ENCODE results near the gene ECD.

ECD gene

DNA sequence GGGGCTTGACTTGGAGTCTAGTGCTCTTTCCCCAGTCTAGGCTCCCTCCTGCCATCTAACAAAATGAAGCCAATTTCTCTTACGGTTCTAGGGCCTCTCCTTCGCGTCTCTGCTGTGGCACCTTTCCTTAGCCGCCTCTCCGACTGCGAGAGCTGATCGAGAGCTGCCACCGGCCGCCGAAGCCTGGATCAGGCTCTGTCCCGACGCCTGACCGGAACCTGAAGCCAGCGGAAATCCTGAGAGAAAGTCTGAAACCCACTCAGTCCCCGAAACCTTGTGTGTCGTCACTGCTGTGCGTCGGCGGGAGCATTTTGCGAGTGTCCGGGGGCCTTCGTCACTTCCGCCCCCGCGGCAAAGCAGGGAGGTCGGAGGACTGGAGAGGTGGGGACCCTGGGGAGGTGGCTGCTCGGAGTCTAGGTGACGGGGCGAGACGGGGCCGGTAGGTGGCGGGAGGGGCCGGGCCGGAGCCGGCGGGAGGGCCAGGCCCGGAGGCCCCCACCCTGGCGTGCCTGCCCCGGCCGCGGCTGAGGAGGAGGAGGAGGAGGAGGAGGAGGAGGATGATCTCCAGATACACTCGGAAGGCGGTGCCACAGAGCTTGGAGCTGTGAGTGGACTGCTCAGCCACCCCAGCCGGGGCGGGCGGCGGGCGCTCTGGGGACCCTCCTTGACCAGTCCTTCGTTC is at the start of gene ECD, which contains the start of gene FAM149B1:
ECD (minus strand) TSS at position 226 of the 682 bp plus-strand sequence. CDS start 4,071 bp downstream, outside the sequence.
FAM149B1 (plus strand) TSS at position 337 of the 682 bp plus-strand sequence; CDS start at position 558, 221 bp downstream.
- TF ChIP-seq RAD21 (IDR thresholded peaks at IDR 0.05; ENCODE audit: low read depth) = no peak
- peak; percentile 34; the same call in 1 of the 2 replicates for TF ChIP-seq NFIC (IDR thresholded peaks at IDR 0.05)
- TF ChIP-seq, protein P1, sequence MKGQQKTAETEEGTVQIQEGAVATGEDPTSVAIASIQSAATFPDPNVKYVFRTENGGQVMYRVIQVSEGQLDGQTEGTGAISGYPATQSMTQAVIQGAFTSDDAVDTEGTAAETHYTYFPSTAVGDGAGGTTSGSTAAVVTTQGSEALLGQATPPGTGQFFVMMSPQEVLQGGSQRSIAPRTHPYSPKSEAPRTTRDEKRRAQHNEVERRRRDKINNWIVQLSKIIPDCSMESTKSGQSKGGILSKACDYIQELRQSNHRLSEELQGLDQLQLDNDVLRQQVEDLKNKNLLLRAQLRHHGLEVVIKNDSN (IDR thresholded peaks at IDR 0.05) = no peak
- no peak for TF ChIP-seq FOXM1 (IDR thresholded peaks at IDR 0.05; ENCODE audit: borderline replicate concordance, low read depth)
- TF ChIP-seq EGR1 (IDR thresholded peaks at IDR 0.05) = peak; percentile 65; the same call in 1 of the 2 replicates
- TF ChIP-seq TCF12 (IDR thresholded peaks at IDR 0.05; ENCODE audit: low read depth) = peak; percentile 65; the same call in 1 of the 2 replicates
- TF ChIP-seq CREB1 (IDR thresholded peaks at IDR 0.05; ENCODE audit: low read depth) = peak; percentile 100
- TF ChIP-seq, protein P2, sequence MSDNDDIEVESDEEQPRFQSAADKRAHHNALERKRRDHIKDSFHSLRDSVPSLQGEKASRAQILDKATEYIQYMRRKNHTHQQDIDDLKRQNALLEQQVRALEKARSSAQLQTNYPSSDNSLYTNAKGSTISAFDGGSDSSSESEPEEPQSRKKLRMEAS (IDR thresholded peaks at IDR 0.05) = peak; percentile 29
- no peak for TF ChIP-seq TEAD4 (IDR thresholded peaks at IDR 0.05)
- TF ChIP-seq, protein P3, sequence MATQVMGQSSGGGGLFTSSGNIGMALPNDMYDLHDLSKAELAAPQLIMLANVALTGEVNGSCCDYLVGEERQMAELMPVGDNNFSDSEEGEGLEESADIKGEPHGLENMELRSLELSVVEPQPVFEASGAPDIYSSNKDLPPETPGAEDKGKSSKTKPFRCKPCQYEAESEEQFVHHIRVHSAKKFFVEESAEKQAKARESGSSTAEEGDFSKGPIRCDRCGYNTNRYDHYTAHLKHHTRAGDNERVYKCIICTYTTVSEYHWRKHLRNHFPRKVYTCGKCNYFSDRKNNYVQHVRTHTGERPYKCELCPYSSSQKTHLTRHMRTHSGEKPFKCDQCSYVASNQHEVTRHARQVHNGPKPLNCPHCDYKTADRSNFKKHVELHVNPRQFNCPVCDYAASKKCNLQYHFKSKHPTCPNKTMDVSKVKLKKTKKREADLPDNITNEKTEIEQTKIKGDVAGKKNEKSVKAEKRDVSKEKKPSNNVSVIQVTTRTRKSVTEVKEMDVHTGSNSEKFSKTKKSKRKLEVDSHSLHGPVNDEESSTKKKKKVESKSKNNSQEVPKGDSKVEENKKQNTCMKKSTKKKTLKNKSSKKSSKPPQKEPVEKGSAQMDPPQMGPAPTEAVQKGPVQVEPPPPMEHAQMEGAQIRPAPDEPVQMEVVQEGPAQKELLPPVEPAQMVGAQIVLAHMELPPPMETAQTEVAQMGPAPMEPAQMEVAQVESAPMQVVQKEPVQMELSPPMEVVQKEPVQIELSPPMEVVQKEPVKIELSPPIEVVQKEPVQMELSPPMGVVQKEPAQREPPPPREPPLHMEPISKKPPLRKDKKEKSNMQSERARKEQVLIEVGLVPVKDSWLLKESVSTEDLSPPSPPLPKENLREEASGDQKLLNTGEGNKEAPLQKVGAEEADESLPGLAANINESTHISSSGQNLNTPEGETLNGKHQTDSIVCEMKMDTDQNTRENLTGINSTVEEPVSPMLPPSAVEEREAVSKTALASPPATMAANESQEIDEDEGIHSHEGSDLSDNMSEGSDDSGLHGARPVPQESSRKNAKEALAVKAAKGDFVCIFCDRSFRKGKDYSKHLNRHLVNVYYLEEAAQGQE (IDR thresholded peaks at IDR 0.05; ENCODE audit: low read depth) = no peak
- peak; percentile 86 for TF ChIP-seq TAF1 (IDR thresholded peaks at IDR 0.05; ENCODE audit: low read depth)
- no peak for TF ChIP-seq EP300 (IDR thresholded peaks at IDR 0.05; ENCODE audit: borderline replicate concordance)
- TF ChIP-seq YY1 (IDR thresholded peaks at IDR 0.05; ENCODE audit: low read depth) = 0 out of 2 replicates have a peak, but pooled peaks have one; percentile 52
- TF ChIP-seq ZBTB7A (IDR thresholded peaks at IDR 0.05; ENCODE audit: low read depth) = peak; percentile 63; the same call in 1 of the 2 replicates
- TF ChIP-seq CEBPB (IDR thresholded peaks at IDR 0.05) = 0 out of 2 replicates have a peak, but pooled peaks have one; percentile 16

DNA sequence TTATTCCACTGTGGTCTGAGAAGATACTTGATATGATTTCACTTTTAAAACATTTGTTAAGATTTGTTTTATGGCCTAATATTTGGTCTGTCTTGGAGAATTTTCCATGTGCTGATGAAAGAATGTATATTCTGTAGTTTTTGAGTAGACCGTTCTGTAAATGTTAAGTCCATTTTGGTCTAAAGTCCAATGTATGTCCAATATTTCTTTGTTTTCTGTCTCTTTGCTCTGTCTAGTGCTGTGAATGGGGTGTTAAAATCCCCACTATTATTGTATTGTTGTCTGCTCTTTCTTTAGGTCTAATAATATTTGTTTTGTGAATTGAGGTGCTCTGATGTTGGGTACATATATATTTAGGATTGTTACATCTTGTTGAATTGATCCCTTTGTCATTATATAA is 47.9 kb upstream of the ECD start:
- TF ChIP-seq RAD21 (IDR thresholded peaks at IDR 0.05; ENCODE audit: low read depth) = no peak

DNA sequence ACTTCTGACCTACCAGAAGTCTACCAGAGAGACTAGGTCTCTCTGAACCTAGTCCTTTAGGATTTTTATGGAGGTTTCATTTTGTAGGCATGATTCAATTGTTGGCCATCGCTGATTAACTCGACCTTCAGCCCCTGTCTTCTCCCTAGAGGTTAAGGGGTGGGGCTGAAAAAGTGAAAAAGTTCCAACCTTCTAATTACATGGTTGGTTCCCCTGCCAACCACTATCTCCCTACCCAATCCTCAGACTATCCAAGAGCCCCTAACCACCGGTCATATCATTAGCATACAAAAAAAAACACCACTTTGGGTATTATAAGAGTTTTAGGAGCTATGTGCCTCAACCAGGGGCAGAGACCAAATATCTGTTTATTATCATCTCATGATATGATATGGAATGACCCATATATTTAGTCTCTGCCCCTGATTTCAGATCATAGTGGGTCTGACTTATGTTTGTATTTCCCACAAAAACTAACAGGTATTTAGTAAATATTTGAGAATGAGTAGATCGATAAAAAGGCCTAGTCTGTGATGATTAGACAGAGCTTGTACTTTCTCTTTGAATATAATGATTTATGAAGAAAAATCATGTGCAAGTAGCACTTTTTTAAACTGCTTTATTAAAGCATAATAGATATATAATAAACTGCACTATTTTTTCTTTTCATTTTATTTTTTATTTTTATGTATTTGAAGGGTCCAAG is 43.5 kb upstream of the ECD start:
- TF ChIP-seq EGR1 (IDR thresholded peaks at IDR 0.05) (no peak), ZBTB7A (IDR thresholded peaks at IDR 0.05; ENCODE audit: low read depth) (no peak), NFIC (IDR thresholded peaks at IDR 0.05) (no peak), CEBPB (IDR thresholded peaks at IDR 0.05) (no peak)
- TF ChIP-seq, protein P3 (IDR thresholded peaks at IDR 0.05; ENCODE audit: low read depth) = no peak

DNA sequence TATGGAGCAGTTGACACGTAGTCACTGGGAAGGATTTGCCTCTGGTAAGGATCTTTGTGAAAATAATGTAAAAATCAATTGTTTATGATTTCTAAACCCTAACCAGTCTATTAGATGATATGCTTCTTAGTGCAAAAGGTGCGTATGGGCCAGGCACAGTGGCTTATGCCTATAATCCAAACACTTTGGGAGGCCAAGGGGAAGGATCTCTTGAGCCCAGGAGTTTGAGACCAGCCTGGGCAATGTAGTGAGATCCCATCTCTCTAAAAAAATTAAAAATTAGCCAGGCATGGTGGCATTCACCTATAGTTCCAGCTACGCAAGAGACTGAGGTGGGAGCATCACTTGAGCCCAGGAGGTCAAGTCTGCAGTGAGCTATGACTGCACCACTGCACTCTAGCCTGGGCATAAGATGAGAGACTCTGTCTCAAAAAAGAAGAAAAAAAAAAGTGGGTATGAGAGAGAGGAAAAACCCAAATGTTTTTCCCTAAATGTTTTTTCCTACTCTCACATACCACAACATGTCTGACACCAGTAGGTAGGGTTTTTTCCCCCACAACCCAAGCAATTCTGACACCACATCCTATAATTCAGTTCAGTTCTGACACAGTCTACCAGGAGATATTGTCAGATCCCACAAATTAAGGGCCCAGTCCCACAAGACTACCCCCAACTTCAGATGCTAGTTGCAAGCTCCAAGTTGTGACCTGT is 42.7 kb upstream of the ECD start:
- TF ChIP-seq EP300 (IDR thresholded peaks at IDR 0.05; ENCODE audit: borderline replicate concordance) = no peak
- TF ChIP-seq YY1 (IDR thresholded peaks at IDR 0.05; ENCODE audit: low read depth) = no peak
- no peak for TF ChIP-seq RAD21 (IDR thresholded peaks at IDR 0.05; ENCODE audit: low read depth)
- TF ChIP-seq, protein P2 (IDR thresholded peaks at IDR 0.05) = no peak
- no peak for TF ChIP-seq ZBTB7A (IDR thresholded peaks at IDR 0.05; ENCODE audit: low read depth)
- no peak for TF ChIP-seq FOXM1 (IDR thresholded peaks at IDR 0.05; ENCODE audit: borderline replicate concordance, low read depth)
- no peak for TF ChIP-seq CEBPB (IDR thresholded peaks at IDR 0.05)
- TF ChIP-seq CREB1 (IDR thresholded peaks at IDR 0.05; ENCODE audit: low read depth) = no peak
- TF ChIP-seq TEAD4 (IDR thresholded peaks at IDR 0.05) = no peak
- TF ChIP-seq, protein P3 (IDR thresholded peaks at IDR 0.05; ENCODE audit: low read depth) = no peak
- no peak for TF ChIP-seq EGR1 (IDR thresholded peaks at IDR 0.05)
- no peak for TF ChIP-seq TAF1 (IDR thresholded peaks at IDR 0.05; ENCODE audit: low read depth)
- TF ChIP-seq NFIC (IDR thresholded peaks at IDR 0.05) = no peak
- no peak for TF ChIP-seq TCF12 (IDR thresholded peaks at IDR 0.05; ENCODE audit: low read depth)
- TF ChIP-seq, protein P1 (IDR thresholded peaks at IDR 0.05) = no peak

Measured in Ishikawa (cell line).